GM10266 (cell line): Measurements from ENCODE around the gene LCTL.

Experiments used
- DNase-seq: peaks from one replicate; pipeline ENCODE4 v3.0.0; 2012; ENCODE audit errors: extremely low spot score
- CTCF ChIP-seq: IDR thresholded peaks from 2 replicates; pipeline ENCODE4 v1.5.1; 2012; ENCODE audit warnings: mild to moderate bottlenecking, low read depth; ENCODE audit not compliant: control insufficient read depth, insufficient read depth; ENCODE audit errors: missing control alignments

Gene LCTL

DNA sequence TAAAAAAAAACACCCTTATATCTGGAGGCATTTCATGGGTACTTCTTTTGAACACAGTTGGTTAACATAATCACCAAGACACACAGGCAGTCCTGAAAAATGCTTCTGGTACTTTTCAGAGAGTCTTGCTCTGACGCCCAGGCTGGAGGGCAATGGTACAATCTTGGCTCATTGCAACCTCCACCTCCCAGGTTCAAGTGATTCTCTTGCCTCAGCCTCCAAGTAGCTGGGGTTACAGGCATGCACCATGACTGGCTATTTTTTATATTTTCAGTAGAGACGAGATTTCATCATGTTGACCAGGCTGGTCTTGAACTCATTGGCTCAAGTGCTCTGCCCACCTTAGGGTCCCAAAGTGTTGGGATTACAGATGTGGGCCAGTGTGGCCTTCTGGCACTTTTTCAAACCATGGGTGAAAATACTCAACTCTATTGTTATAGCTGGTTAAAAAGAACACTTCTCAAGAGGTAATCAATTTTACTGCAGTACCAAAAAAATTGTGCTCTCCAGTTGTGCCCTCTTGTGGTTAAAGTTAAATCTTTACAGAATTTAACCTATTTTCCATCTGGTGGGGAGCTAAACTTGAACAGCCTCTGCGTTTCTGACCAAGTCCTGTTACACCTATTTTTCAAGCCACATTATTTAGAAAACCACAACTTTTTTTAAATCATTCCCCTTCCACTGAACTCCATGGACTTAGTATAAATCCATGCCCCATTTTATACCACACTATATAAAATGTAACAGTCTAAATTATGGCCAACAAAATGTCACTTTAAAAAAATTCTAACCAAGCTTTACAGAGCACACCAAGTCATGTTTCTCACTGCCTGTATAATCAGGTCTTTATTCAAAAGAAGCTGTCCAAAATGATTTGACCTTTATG, 67.1 kb downstream of the LCTL start:
- TF ChIP-seq CTCF: peak; percentile 33
- no peak for DNase-seq
